ENCODE data around the gene PRM2. TPM values are rescaled to one million over a fixed set of nuclear protein-coding genes. Genes with fewer than 3 reads are reported as not detected.

Gene PRM2
- total and polyA plus RNA-seq, 2 experiments from 2014 or later: not detected

DNA sequence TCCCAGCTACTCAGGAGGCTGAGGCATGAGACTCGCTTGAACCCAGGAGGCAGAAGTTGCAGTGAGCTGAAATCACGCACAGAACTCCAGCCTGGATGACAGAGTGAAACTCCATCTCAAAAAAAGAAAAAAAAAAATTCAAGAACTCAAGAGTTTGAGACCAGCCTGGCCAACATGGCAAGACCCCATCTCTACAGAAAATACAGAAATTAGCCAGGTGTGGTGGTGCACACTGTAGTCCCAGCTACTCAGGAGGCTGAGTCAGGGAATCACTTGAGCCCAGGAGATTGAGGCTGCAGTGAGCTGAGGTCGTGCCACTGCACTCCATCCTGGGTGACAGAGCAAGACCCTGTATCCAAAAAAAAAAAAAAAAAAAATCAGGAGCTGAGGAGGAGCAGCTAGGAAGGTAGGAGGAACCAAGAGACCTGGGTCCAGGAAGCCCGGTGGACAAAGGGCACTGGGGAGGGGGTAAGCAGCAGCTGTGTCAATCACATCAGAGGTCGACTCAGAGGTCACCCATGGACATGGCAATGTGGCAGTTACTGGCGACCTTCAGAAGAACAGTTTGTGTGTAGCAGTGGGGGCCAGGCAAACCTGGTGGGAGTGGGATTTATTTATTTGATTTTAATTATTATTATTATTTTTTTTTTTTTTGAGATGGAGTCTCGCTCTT lies 15.9 kb upstream of the PRM2 start:
- no peaks in the 10 kb centered on the region for H4K20me1 ChIP-seq (replicated peaks; ENCODE audit: insufficient read depth)
- H2AFZ ChIP-seq: no peak overlapping the region
- DNase-seq (ENCODE audit: low spot score) (no peak), ATAC-seq (no peak)
- Mint-ChIP-seq H3K4me1 (peaks cover 24% of the 10 kb centered on the region), H3K27me3 (ENCODE audit: insufficient read depth, low read depth, poor library complexity) (peaks cover 4% of the 10 kb centered on the region), H3K4me3 (no peak overlapping the region), H3K9me3 (no peaks in the 10 kb centered on the region), H3K36me3 (ENCODE audit: low read depth) (no peaks in the 10 kb centered on the region), H3K27ac (no peak overlapping the region)
- H3K36me3 ChIP-seq (ENCODE audit: insufficient read depth): no peaks in the 10 kb centered on the region
- no peak overlapping the region for H3K4me2 ChIP-seq
- H3K4me3 ChIP-seq: no peak overlapping the region
- TF ChIP-seq CTCF (conservative IDR thresholded peaks at IDR 0.05; ENCODE audit: low read depth in 2 of 2) (no peak), JUNB (IDR thresholded peaks at IDR 0.05; ENCODE audit: unreplicated experiment) (no peak), ETS1 (IDR thresholded peaks at IDR 0.05) (no peak), ZNF114 (CRISPR knock-in tag; IDR thresholded peaks at IDR 0.05) (no peak), POLR2AphosphoS5 (IDR thresholded peaks at IDR 0.05; ENCODE audit: low read depth) (no peak), ZNF462 (CRISPR knock-in tag; IDR thresholded peaks at IDR 0.05) (no peak), ZNF331 (CRISPR knock-in tag; IDR thresholded peaks at IDR 0.05; ENCODE audit: low read depth) (no peak), NANOG (IDR thresholded peaks at IDR 0.05; ENCODE audit: borderline replicate concordance) (no peak), EZH2phosphoT487 (IDR thresholded peaks at IDR 0.05; ENCODE audit: unreplicated experiment) (no peak), EZH2 (IDR thresholded peaks at IDR 0.05; ENCODE audit: low read depth, unreplicated experiment) (no peak), CREB1 (CRISPR knock-in tag; IDR thresholded peaks at IDR 0.05; ENCODE audit: low read depth) (no peak), STAT1 (IDR thresholded peaks at IDR 0.05; ENCODE audit: unreplicated experiment) (no peak)
- TF ChIP-seq, protein P1, sequence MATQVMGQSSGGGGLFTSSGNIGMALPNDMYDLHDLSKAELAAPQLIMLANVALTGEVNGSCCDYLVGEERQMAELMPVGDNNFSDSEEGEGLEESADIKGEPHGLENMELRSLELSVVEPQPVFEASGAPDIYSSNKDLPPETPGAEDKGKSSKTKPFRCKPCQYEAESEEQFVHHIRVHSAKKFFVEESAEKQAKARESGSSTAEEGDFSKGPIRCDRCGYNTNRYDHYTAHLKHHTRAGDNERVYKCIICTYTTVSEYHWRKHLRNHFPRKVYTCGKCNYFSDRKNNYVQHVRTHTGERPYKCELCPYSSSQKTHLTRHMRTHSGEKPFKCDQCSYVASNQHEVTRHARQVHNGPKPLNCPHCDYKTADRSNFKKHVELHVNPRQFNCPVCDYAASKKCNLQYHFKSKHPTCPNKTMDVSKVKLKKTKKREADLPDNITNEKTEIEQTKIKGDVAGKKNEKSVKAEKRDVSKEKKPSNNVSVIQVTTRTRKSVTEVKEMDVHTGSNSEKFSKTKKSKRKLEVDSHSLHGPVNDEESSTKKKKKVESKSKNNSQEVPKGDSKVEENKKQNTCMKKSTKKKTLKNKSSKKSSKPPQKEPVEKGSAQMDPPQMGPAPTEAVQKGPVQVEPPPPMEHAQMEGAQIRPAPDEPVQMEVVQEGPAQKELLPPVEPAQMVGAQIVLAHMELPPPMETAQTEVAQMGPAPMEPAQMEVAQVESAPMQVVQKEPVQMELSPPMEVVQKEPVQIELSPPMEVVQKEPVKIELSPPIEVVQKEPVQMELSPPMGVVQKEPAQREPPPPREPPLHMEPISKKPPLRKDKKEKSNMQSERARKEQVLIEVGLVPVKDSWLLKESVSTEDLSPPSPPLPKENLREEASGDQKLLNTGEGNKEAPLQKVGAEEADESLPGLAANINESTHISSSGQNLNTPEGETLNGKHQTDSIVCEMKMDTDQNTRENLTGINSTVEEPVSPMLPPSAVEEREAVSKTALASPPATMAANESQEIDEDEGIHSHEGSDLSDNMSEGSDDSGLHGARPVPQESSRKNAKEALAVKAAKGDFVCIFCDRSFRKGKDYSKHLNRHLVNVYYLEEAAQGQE (IDR thresholded peaks at IDR 0.05; ENCODE audit: unreplicated experiment): no peak
- no peaks in the 10 kb centered on the region for H3K27me3 ChIP-seq (ENCODE audit: insufficient read depth)
- H3K27ac ChIP-seq (ENCODE audit: low read depth): no peak overlapping the region
- H3K79me2 ChIP-seq (replicated peaks; ENCODE audit: insufficient read depth): no peaks in the 10 kb centered on the region
- H3F3A ChIP-seq (replicated peaks; ENCODE audit: low read depth): peaks cover 5% of the 10 kb centered on the region; the same call in 1 of the 2 replicates
- no peaks in the 10 kb centered on the region for H3K9me2 ChIP-seq (ENCODE audit: insufficient read depth)
- peaks cover 12% of the 10 kb centered on the region for H3K4me1 ChIP-seq (ENCODE audit: insufficient read depth)
